Activated CD4-positive, alpha-beta memory T cell treated with anti-CD3 and anti-CD28 coated beads for 36 hours (primary cell): ENCODE measurements around the gene SHLD1. TPM values are rescaled to one million over a fixed set of nuclear protein-coding genes. Genes with fewer than 3 reads are reported as not detected.

Experiments
- CTCF ChIA-PET: fragments of 350-600 bp; sonication (Branson Sonifier 250); formaldehyde crosslinking; loops from one replicate; lab custom pipeline; 2021; ENCODE audit warnings: antibody characterized with exemption, inconsistent platforms; lab: Charles Lee
- POLR2A ChIA-PET: fragments of 350-600 bp; sonication (Branson Sonifier 250); formaldehyde crosslinking; loops from one replicate; lab custom pipeline; 2021; ENCODE audit warnings: antibody characterized with exemption; lab: Charles Lee
- DNase-seq: peaks from one replicate; pipeline ENCODE4 v3.0.0-alpha.2; 2020
- H3K27ac Mint-ChIP-seq: one replicate; pipeline ENCODE4 v1.8.0; 2021; ENCODE audit warnings: mixed read lengths
- H3K27me3 Mint-ChIP-seq: one replicate; pipeline ENCODE4 v1.8.0; 2021; ENCODE audit warnings: mixed read lengths
- H3K36me3 Mint-ChIP-seq: one replicate; pipeline ENCODE4 v1.8.0; 2021; ENCODE audit warnings: mixed read lengths
- H3K4me1 Mint-ChIP-seq: one replicate; pipeline ENCODE4 v1.8.0; 2021; ENCODE audit warnings: low read depth, mixed read lengths
- H3K4me3 Mint-ChIP-seq: one replicate; pipeline ENCODE4 v1.8.0; 2021; ENCODE audit warnings: mild to moderate bottlenecking, mixed read lengths
- H3K9me3 Mint-ChIP-seq: one replicate; pipeline ENCODE4 v1.8.0; 2021; ENCODE audit warnings: mixed read lengths
- intact Hi-C: fragments of 100-400 bp; cut with micrococcal nuclease; formaldehyde crosslinking; loops from one replicate; pipeline ENCODE4 v1.15.1; 2023
- total RNA-seq, 2 experiments: library from RNA; stranded (reverse); gene quantifications; one replicate each; pipeline ENCODE4 v1.2.3, GENCODE V29; 2021

Gene SHLD1
- total RNA-seq, 2 experiments from 2014 or later, result 9.0 to 9.8 TPM

DNA sequence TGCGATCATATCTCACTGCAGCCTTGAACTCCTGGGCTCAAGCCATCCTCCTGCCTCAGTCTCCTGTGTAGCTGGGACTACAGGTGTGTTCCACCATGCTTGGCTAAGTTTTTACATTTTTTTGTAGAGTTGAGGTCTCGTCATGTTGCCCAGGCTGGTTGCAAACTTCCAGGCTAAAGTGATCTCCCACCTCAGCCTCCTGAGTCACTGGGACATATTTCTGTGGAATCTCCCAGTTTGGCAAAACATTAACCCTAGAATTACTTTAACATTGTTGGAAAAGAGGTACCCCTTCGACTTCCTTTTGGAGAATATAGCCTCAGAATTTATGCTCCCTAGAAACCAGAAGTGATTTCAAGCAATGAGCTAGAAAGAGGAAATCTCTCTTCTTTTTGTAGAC, 57.2 kb downstream of the SHLD1 start:
- H3K4me3 Mint-ChIP-seq, result no peak overlapping the region
- peaks cover 2% of the 10 kb centered on the region for H3K36me3 Mint-ChIP-seq
- no peaks in the 10 kb centered on the region for H3K27me3 Mint-ChIP-seq
- DNase-seq, result no peak
- CTCF ChIA-PET, result interaction anchor here (1.8 kb wide), 1 partner anchor 20 kb away, joined by 5 read pairs; no protein-coding TSS in a partner anchor
- H3K27ac Mint-ChIP-seq, result no peak overlapping the region
- POLR2A ChIA-PET, result no interaction called here
- H3K9me3 Mint-ChIP-seq, result no peaks in the 10 kb centered on the region
- H3K4me1 Mint-ChIP-seq, result peaks cover 27% of the 10 kb centered on the region
- intact Hi-C loops, result loop anchor here (5.0 kb wide), 1 partner anchor 125 kb away; no protein-coding TSS in a partner anchor

DNA sequence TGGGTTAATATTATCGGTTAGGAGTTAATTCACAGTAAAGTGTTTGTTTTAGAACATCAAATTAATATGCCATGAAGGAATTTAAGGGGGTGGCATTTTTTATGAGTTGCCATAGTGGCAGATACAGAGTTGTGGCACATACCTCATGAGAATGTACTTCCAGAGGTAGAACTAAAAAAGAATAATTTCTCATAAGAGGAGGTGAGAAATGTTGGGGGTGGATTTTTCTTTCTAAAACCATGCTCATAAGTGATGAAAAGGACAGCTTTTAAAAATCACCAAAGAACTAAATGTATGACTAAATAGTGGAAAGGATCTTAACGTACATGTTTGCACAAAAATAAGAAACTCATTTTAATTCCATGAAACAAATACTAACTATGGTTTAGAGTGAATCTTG, 58.7 kb downstream of the SHLD1 start:
- H3K27ac Mint-ChIP-seq, result no peak overlapping the region
- no peaks in the 10 kb centered on the region for H3K9me3 Mint-ChIP-seq
- CTCF ChIA-PET, result interaction anchor here (1.0 to 1.7 kb wide), 2 partner anchors 21 to 279 kb away, joined by 3 to 5 read pairs; no protein-coding TSS in a partner anchor
- no peak for DNase-seq
- intact Hi-C loops, result loop anchor here (5.0 kb wide), 1 partner anchor 123 kb away; no protein-coding TSS in a partner anchor
- H3K4me1 Mint-ChIP-seq, result peaks cover 19% of the 10 kb centered on the region
- peaks cover 1% of the 10 kb centered on the region for H3K36me3 Mint-ChIP-seq
- H3K4me3 Mint-ChIP-seq, result no peak overlapping the region
- H3K27me3 Mint-ChIP-seq, result no peaks in the 10 kb centered on the region
- POLR2A ChIA-PET, result no interaction called here

DNA sequence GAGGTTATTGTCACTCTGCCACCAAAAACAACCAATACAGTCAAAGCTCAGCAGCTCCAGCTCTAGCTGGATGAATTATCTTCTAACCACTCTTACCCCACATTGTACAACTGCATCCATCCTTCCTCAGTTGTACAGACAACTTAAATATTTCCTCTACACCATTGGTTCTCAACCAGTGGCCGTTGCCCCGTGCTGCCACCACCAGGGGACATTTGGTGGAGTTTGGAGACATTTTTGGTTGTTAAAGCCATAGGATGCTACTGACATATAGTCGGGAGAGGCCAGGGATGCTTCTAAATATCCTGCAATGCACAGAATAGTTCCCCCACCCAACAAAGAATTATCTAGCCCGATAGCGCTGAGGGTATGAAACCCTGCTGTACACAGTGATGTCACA, 59.3 kb downstream of the SHLD1 start:
- H3K4me3 Mint-ChIP-seq, result no peak overlapping the region
- no peak for DNase-seq
- H3K27me3 Mint-ChIP-seq, result no peaks in the 10 kb centered on the region
- CTCF ChIA-PET, result interaction anchor here (1.0 to 1.7 kb wide), 2 partner anchors 21 to 280 kb away, joined by 3 to 5 read pairs; no protein-coding TSS in a partner anchor
- POLR2A ChIA-PET, result no interaction called here
- peaks cover 15% of the 10 kb centered on the region for H3K4me1 Mint-ChIP-seq
- intact Hi-C loops, result loop anchor here (5.0 kb wide), 1 partner anchor 123 kb away; no protein-coding TSS in a partner anchor
- no peaks in the 10 kb centered on the region for H3K9me3 Mint-ChIP-seq
- H3K36me3 Mint-ChIP-seq, result peaks cover 1% of the 10 kb centered on the region
- H3K27ac Mint-ChIP-seq, result no peak overlapping the region

DNA sequence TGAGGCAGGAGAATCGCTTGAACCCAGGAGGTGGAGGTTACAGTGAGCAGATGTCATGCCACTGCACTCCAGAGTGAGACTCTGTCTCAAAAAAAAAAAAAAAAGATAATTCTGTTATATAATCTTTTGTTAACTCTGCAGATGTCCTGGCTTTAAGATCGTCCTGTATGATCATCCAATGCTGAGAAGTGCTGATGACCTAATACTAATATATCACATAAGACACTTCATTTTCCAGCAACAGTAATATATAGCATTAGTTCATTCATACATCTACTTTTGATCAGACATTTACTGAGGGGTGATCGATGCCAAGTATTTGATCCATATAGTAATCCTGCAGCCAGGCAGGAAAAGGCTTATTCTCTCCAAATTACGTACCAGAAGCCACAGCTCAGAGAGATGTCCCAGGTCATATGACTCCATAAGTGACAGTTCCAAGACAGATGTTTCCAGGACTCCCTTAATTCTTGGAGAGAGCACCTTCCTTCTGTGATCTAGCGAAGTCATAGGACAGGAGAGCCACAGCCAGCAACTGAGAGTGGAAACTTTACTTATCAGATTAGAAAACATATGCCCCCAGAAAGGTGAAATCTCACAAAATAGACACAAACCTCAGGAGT, 60.7 kb downstream of the SHLD1 start:
- ChIA-PET POLR2A (no interaction called here), CTCF (no interaction called here)
- no peak for DNase-seq
- no peak overlapping the region for H3K4me3 Mint-ChIP-seq
- H3K27me3 Mint-ChIP-seq, result no peaks in the 10 kb centered on the region
- H3K4me1 Mint-ChIP-seq, result peaks cover 9% of the 10 kb centered on the region
- peaks cover 1% of the 10 kb centered on the region for H3K36me3 Mint-ChIP-seq
- no peaks in the 10 kb centered on the region for H3K9me3 Mint-ChIP-seq
- H3K27ac Mint-ChIP-seq, result no peak overlapping the region
- intact Hi-C loops, result no loop called here

DNA sequence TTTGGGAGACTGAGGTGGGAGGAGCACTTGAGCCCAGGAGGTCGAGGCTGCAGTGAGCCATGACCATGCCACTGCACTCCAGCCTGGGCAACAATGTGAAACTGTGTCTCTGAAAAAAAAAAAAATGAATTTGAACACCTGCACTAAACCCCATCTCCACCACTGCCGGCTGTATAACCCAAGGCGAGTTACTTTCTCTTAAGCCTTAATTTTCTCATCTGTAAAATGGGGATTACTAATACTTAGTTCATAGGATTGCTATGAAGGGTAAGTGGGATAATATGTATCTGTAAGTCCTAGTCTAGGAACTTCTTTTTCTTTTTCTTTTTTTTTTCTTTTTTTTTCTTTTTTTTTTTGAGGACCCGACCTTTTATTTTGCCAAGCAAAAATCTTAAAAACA, 61.5 kb downstream of the SHLD1 start:
- CTCF ChIA-PET, result no interaction called here
- intact Hi-C loops, result no loop called here

DNA sequence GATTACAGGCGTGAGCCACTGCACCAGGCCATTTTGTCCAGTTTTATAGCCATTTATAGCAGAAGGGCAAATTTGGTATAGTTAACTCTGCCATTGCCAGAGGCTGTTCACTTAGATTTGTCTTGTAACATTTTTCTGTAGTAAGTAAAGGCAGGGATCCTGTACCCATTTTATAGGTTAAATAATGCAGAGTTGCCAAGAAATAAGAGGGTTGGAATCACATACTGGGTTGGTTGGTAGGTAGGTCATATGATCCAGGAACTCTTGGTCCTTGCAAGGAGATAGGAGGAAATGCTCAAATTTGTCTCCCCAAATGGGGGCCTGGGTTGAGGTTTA, 68.1 kb downstream of the SHLD1 start:
- H3K4me3 Mint-ChIP-seq, result no peak overlapping the region
- H3K27ac Mint-ChIP-seq, result no peak overlapping the region
- no peaks in the 10 kb centered on the region for H3K9me3 Mint-ChIP-seq
- H3K4me1 Mint-ChIP-seq, result peaks cover 7% of the 10 kb centered on the region
- H3K27me3 Mint-ChIP-seq, result no peaks in the 10 kb centered on the region
- ChIA-PET POLR2A (no interaction called here), CTCF (no interaction called here)
- H3K36me3 Mint-ChIP-seq, result no peaks in the 10 kb centered on the region
- no peak for DNase-seq
- intact Hi-C loops, result loop anchor here (2.0 kb wide), 1 partner anchor 26 kb away; no protein-coding TSS in a partner anchor

More for the DNA sequence above, 61.5 kb downstream of the SHLD1 start:
- Mint-ChIP-seq H3K4me1 (peaks cover under 1% of the 10 kb centered on the region), H3K9me3 (no peaks in the 10 kb centered on the region), H3K36me3 (peaks cover 1% of the 10 kb centered on the region), H3K27me3 (no peaks in the 10 kb centered on the region), H3K27ac (no peak overlapping the region), H3K4me3 (no peak overlapping the region)
- no peak for DNase-seq
- POLR2A ChIA-PET, result no interaction called here

DNA sequence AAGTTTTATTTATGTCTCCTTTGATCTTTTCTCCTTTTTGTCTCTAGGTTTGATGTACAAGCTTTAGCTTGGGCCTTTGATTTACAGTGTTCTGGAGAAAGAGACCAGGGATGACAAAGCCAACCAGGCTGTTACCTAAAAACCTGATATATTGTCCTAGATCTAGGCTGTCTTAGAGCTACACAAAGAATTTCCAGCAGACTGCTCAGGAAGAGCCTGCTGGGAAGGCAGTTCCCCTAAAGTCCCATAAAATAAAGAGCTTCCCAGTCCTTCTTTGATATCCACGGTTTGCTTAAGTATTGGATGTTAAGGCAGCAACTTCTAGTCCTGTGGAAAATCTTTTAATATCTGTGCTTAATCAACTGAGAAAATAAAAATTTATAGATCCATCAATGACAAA, 70.5 kb downstream of the SHLD1 start:
- CTCF ChIA-PET, result interaction anchor here (1.6 kb wide), 1 partner anchor 22 kb away, joined by 3 read pairs; no protein-coding TSS in a partner anchor
- no peak for DNase-seq
- peaks cover 19% of the 10 kb centered on the region for H3K4me1 Mint-ChIP-seq
- intact Hi-C loops, result no loop called here
- no peaks in the 10 kb centered on the region for H3K27me3 Mint-ChIP-seq
- no peaks in the 10 kb centered on the region for H3K9me3 Mint-ChIP-seq
- peaks cover 3% of the 10 kb centered on the region for H3K36me3 Mint-ChIP-seq
- no peak overlapping the region for H3K27ac Mint-ChIP-seq
- H3K4me3 Mint-ChIP-seq, result no peak overlapping the region
- POLR2A ChIA-PET, result no interaction called here

DNA sequence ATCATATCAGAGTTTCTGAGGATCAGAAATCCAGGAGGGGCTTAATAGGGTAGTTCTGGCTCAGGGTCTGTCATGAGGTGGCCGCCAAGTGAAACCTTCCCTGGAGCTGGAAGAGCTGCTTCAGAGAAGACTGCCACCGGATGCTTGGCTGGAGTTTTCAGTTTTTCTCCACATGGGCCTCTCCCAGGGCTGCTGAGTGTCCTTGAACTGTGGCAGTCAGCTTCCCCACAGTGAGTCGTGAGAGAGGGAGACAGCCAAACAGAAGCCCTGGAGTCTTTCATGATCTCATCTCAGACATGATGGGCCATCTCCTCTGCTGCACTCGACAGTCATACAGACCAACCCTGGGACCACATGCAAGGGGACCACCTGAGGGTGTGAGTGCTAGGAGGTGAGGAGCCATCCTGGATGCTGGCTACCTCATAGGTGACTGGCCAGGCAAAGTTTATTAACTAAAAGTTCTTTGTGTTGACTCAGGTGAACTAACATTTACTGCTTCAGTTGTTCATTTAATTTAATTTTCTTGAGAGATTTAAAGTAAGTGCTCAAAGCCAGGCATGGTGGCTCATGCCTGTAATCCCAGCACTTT, 71.5 kb downstream of the SHLD1 start:
- Mint-ChIP-seq H3K4me1 (peaks cover 21% of the 10 kb centered on the region), H3K27ac (no peak overlapping the region), H3K9me3 (no peaks in the 10 kb centered on the region), H3K36me3 (peaks cover 3% of the 10 kb centered on the region), H3K4me3 (no peak overlapping the region), H3K27me3 (no peaks in the 10 kb centered on the region)
- intact Hi-C loops, result no loop called here
- ChIA-PET POLR2A (no interaction called here), CTCF (interaction anchor here (1.6 kb wide), 1 partner anchor 21 kb away, joined by 3 read pairs; no protein-coding TSS in a partner anchor)
- DNase-seq, result no peak

DNA sequence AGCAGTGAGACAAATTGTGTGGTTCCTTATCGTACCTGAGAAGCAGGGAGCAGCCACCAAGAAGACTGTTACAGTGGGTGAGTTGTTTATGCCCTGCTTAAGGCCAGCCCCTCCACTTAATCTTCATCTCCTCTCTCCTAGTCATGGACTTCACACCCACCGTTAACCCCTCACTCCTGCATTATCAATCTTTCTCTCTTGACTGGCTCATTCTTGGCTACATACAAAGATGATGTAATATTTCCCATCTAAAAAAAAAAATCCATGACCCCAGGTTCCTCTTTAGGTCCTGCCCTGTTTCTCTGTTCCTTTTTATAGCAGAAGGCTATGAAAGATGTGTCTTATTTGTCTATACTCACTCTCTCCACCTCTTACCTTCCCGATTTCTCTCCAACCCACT, 72.4 kb downstream of the SHLD1 start:
- DNase-seq, result no peak
- Mint-ChIP-seq H3K4me1 (peaks cover 21% of the 10 kb centered on the region), H3K36me3 (peaks cover 3% of the 10 kb centered on the region), H3K27me3 (no peaks in the 10 kb centered on the region), H3K27ac (no peak overlapping the region), H3K9me3 (no peaks in the 10 kb centered on the region), H3K4me3 (no peak overlapping the region)
- ChIA-PET CTCF (no interaction called here), POLR2A (no interaction called here)
- intact Hi-C loops, result no loop called here

DNA sequence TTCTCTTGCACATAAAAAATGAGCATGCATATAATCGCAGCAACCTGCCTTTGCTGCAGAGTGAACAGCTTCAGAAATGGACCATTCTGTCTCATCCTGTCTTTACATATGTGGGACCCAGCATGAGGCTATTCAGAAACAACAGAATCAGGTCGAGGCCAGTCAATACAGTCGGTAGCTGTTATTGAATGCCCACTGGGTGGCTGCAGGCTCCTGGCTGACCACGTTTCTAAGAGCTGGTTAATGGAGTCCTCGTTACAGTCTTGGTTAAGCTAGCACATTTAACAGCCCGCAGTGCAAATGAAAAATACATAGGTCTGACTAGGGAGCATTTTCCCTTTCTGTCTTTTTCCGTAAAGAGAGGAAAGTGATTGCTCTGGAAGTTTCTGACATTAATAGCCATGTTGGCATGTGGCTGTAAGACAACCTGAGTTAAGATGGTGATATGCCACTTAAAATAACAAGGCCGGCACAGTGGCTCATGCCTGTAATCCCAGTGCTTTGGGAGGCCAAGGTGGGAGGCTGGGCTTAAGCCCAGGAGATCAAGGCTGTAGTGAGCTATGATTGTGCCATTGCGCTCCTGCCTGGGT, 75.0 kb downstream of the SHLD1 start:
- ChIA-PET POLR2A (no interaction called here), CTCF (no interaction called here)
- DNase-seq, result no peak
- Mint-ChIP-seq H3K27ac (no peak overlapping the region), H3K27me3 (no peaks in the 10 kb centered on the region), H3K9me3 (no peaks in the 10 kb centered on the region), H3K4me3 (no peak overlapping the region), H3K4me1 (peaks cover 21% of the 10 kb centered on the region), H3K36me3 (peaks cover 3% of the 10 kb centered on the region)
- intact Hi-C loops, result no loop called here

DNA sequence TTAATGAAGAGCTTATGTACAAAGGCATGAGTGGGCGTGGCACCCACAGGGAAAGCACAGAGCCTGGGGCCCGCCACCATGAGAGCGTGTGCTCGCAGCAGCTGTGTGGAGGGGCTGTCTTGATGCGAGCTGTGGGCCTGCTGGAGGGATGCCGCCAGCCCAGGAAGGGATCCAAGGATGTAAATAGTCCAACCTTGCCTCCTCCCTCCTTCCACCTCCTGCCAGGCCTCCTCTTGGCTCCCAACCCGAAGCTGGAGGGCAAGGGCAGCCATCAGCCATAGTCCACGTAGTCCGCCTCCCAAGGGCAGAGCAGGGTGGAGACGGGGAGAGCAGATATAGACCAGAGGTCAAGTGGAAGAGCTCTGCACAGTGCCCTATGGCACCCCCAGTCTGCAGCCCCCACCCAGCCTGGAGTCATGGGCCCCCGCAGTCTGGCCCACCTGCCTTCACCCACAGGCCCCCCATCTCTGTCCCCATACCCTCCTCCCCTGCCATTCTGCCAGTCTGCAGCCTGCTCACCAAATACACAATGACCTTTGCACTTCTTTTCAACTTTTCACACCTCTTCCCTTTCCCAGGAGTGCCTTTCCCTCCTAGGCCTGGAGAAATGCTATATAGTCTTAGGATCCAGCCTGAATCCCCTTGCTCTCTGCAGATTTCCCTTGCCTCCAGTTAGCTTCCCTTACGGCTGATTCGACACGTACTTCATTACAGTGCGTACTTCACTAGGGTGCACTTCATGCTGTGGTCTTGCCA, 77.1 kb downstream of the SHLD1 start:
- Mint-ChIP-seq H3K36me3 (peaks cover 3% of the 10 kb centered on the region), H3K4me1 (peaks cover 21% of the 10 kb centered on the region), H3K27me3 (no peaks in the 10 kb centered on the region), H3K27ac (no peak overlapping the region), H3K9me3 (no peaks in the 10 kb centered on the region), H3K4me3 (no peak overlapping the region)
- CTCF ChIA-PET, result interaction anchor here (0.6 to 1.4 kb wide), 3 partner anchors 8 to 297 kb away, joined by 3 to 7 read pairs (median 3); no protein-coding TSS in a partner anchor
- POLR2A ChIA-PET, result no interaction called here
- no peak for DNase-seq
- intact Hi-C loops, result no loop called here

DNA sequence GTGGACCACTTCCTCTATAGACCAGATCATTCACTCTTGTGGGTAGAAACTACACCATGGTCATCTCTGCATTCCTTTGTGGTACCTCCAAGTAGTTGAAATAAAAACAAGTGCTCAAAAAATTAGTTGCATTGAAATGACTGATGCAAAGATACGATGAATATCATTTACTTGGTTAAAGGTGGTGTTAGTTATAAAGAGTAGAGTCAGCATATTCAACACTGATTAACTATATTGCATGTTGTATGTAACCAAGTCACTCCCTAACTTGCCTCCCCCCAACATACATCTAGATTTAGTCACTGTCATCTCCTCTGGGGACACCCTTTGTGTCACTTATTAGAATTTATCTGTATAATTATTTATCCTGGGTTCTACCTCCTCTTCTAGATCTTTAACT, 77.7 kb downstream of the SHLD1 start:
- CTCF ChIA-PET, result no interaction called here
- POLR2A ChIA-PET, result no interaction called here

More for the DNA sequence above, 77.7 kb downstream of the SHLD1 start:
- Mint-ChIP-seq H3K36me3 (peaks cover 3% of the 10 kb centered on the region), H3K27ac (no peak overlapping the region), H3K4me1 (peaks cover 17% of the 10 kb centered on the region), H3K9me3 (no peaks in the 10 kb centered on the region), H3K27me3 (no peaks in the 10 kb centered on the region), H3K4me3 (no peak overlapping the region)
- intact Hi-C loops, result no loop called here
- no peak for DNase-seq
